H1 (cell line): ENCODE measurements around the gene TMC3. TPM values are rescaled to one million over a fixed set of nuclear protein-coding genes. Genes with fewer than 3 reads are reported as not detected.

Experiments
- CTCF ChIA-PET: fragments of 300-600 bp; sonication (Branson Sonifier 250); formaldehyde crosslinking; loops from one replicate; lab custom pipeline; 2021; ENCODE audit not compliant: partially characterized antibody; lab: Charles Lee
- POLR2A ChIA-PET: fragments of 300-600 bp; sonication (Branson Sonifier 250); formaldehyde crosslinking; loops from one replicate; lab custom pipeline; 2021; ENCODE audit warnings: inconsistent platforms; ENCODE audit not compliant: partially characterized antibody; lab: Charles Lee
- DNase-seq, 2 experiments: peaks; one replicate each; pipeline versions ENCODE4 v3.0.0 to v3.0.0-alpha.2; 2010 to 2022; ENCODE audit warnings: low spot score in 2 of 2, low read depth in 1 of 2, mixed read lengths in 1 of 2
- FAIRE-seq: peaks from 2 replicates; lab custom pipeline; 2011; peaks lifted over from hg19 to GRCh38; lab: Jason Lieb, UNC
- H2AFZ ChIP-seq: 2 replicates; pipeline ENCODE4 v1.8.1; 2012; ENCODE audit warnings: low read length, inconsistent platforms
- H2AK5ac ChIP-seq: 2 replicates; pipeline ENCODE4 v1.6.1; 2013; ENCODE audit warnings: low read depth, low read length
- H2BK120ac ChIP-seq: replicated peaks from 2 replicates; pipeline ENCODE3; 2013; ENCODE audit warnings: low read depth, low read length, inconsistent platforms
- H2BK12ac ChIP-seq: 2 replicates; pipeline ENCODE4 v1.6.1; 2013; ENCODE audit warnings: low read depth, low read length
- H2BK15ac ChIP-seq: 2 replicates; pipeline ENCODE4 v1.6.1; 2013; ENCODE audit warnings: low read length
- H2BK20ac ChIP-seq: 2 replicates; pipeline ENCODE4 v1.6.1; 2013; ENCODE audit warnings: low read length
- H2BK5ac ChIP-seq: 2 replicates; pipeline ENCODE4 v1.6.1; 2013; ENCODE audit warnings: low read depth, low read length
- H3K14ac ChIP-seq: 2 replicates; pipeline ENCODE4 v1.6.1; 2013; ENCODE audit warnings: inconsistent platforms; ENCODE audit not compliant: insufficient read length
- H3K18ac ChIP-seq: 2 replicates; pipeline ENCODE4 v1.6.1; 2013; ENCODE audit warnings: low read length; ENCODE audit errors: extremely low read depth
- H3K23ac ChIP-seq: 2 replicates; pipeline ENCODE4 v1.6.1; 2013; ENCODE audit warnings: inconsistent platforms; ENCODE audit not compliant: insufficient read length
- H3K23me2 ChIP-seq: 2 replicates; pipeline ENCODE4 v1.6.1; 2013; ENCODE audit warnings: low read depth, low read length
- H3K27ac ChIP-seq: 2 replicates; pipeline ENCODE4 v1.6.1; 2011; ENCODE audit warnings: low read depth, low read length, inconsistent platforms
- H3K27me3 ChIP-seq, 4 experiments: replicated peaks in 1 of 4; 1 replicate in 1 of 4; 2 replicates in 3 of 4; pipeline versions ENCODE4 v1.6.1 to v1.8.1; 2011 to 2013; ENCODE audit warnings: low read length in 3 of 4, mild to moderate bottlenecking in 3 of 4, inconsistent platforms in 2 of 4, mixed read lengths in 2 of 4, moderate library complexity in 1 of 4; ENCODE audit not compliant: control insufficient read depth in 3 of 4, insufficient read depth in 3 of 4; ENCODE audit errors: extremely low read depth in 1 of 4
- H3K36me3 ChIP-seq, 4 experiments: 2 replicates each; pipeline versions ENCODE4 v1.6.1 to v1.8.1; 2011 to 2013; ENCODE audit warnings: mild to moderate bottlenecking in 4 of 4, low read length in 3 of 4, moderate library complexity in 2 of 4, control low read depth in 1 of 4, inconsistent platforms in 1 of 4; ENCODE audit not compliant: insufficient read depth in 4 of 4, control insufficient read depth in 2 of 4
- H3K4ac ChIP-seq: replicated peaks from 2 replicates; pipeline ENCODE3; 2013; ENCODE audit warnings: low read length, low read depth, mixed read lengths, inconsistent platforms; ENCODE audit not compliant: insufficient read length
- H3K4me1 ChIP-seq, 4 experiments: replicated peaks in 1 of 4; 1 replicate in 1 of 4; 2 replicates in 3 of 4; pipeline versions ENCODE4 v1.6.1 to v1.8.1; 2011 to 2013; ENCODE audit warnings: low read length in 3 of 4, inconsistent platforms in 2 of 4, mixed read lengths in 1 of 4; ENCODE audit not compliant: insufficient read depth in 4 of 4, control insufficient read depth in 3 of 4
- H3K4me2 ChIP-seq, 2 experiments: 2 replicates each; pipeline versions ENCODE4 v1.6.1 to v1.8.1; 2011 to 2013; ENCODE audit warnings: low read depth in 2 of 2, low read length in 2 of 2, control low read depth in 1 of 2, inconsistent platforms in 1 of 2, mild to moderate bottlenecking in 1 of 2; ENCODE audit not compliant: insufficient read depth in 1 of 2
- H3K4me3 ChIP-seq, 4 experiments: fragments of 200-600, 300-600 bp in 1 of 4; sonication (generic), shearing (Covaris generic), sonication (Bioruptor Twin) in 1 of 4; 2 replicates each; pipeline versions ENCODE4 v1.5.1 to v1.8.1; 2011 to 2016; ENCODE audit warnings: low read length in 4 of 4, low read depth in 3 of 4, control low read depth in 2 of 4, inconsistent platforms in 2 of 4, mild to moderate bottlenecking in 2 of 4, mixed read lengths in 1 of 4, moderate library complexity in 1 of 4; ENCODE audit not compliant: insufficient read depth in 2 of 4; ENCODE audit errors: extremely low read depth in 1 of 4
- H3K56ac ChIP-seq: replicated peaks from 2 replicates; pipeline ENCODE3; 2013; ENCODE audit warnings: low read depth, mild to moderate bottlenecking, mixed read lengths, low read length, inconsistent platforms; ENCODE audit not compliant: insufficient read length
- H3K79me1 ChIP-seq: 2 replicates; pipeline ENCODE4 v1.6.1; 2013; ENCODE audit warnings: low read depth, low read length, control low read depth
- H3K79me2 ChIP-seq, 2 experiments: 2 replicates each; pipeline versions ENCODE4 v1.6.1 to v1.8.1; 2012 to 2013; ENCODE audit warnings: low read length in 2 of 2, mild to moderate bottlenecking in 2 of 2, inconsistent platforms in 1 of 2; ENCODE audit not compliant: insufficient read depth in 2 of 2, control insufficient read depth in 1 of 2
- H3K9ac ChIP-seq, 4 experiments: replicated peaks in 1 of 4; 1 replicate in 1 of 4; 2 replicates in 3 of 4; pipeline versions ENCODE4 v1.6.1 to v1.8.1; 2011 to 2013; ENCODE audit warnings: low read depth in 3 of 4, low read length in 3 of 4, control low read depth in 2 of 4, mild to moderate bottlenecking in 2 of 4, moderate library complexity in 2 of 4, inconsistent platforms in 1 of 4; ENCODE audit errors: extremely low read depth in 1 of 4
- H3K9me3 ChIP-seq, 2 experiments: 2 replicates each; pipeline versions ENCODE4 v1.6.1 to v1.8.1; 2012 to 2013; ENCODE audit warnings: mild to moderate bottlenecking in 2 of 2, moderate library complexity in 2 of 2, control low read depth in 1 of 2, inconsistent platforms in 1 of 2, low read depth in 1 of 2, low read length in 1 of 2, mixed read lengths in 1 of 2; ENCODE audit not compliant: insufficient read depth in 2 of 2
- H4K20me1 ChIP-seq, 2 experiments: replicated peaks in 1 of 2; 2 replicates each; pipeline versions ENCODE3 to v1.8.1; 2011 to 2013; ENCODE audit warnings: inconsistent platforms in 2 of 2, low read length in 2 of 2, mild to moderate bottlenecking in 1 of 2; ENCODE audit not compliant: insufficient read depth in 2 of 2, control insufficient read depth in 1 of 2
- H4K5ac ChIP-seq: 2 replicates; pipeline ENCODE4 v1.6.1; 2013; ENCODE audit warnings: low read length, low read depth, mixed read lengths, inconsistent platforms; ENCODE audit not compliant: insufficient read length
- H4K8ac ChIP-seq: 2 replicates; pipeline ENCODE4 v1.8.0; 2013; ENCODE audit warnings: mild to moderate bottlenecking, moderate library complexity, low read length, inconsistent platforms; ENCODE audit not compliant: insufficient read depth; ENCODE audit errors: extremely low read depth
- H4K91ac ChIP-seq: replicated peaks from 2 replicates; pipeline ENCODE3; 2013; ENCODE audit warnings: low read length, mixed read lengths, inconsistent platforms; ENCODE audit not compliant: insufficient read length
- ASH2L ChIP-seq: fragments of 200-600, 300-600 bp; sonication (generic); IDR thresholded peaks from one replicate; pipeline ENCODE4 v1.7.1; 2017; ENCODE audit warnings: low read length
- ATF2 ChIP-seq: IDR thresholded peaks from 2 replicates; pipeline ENCODE4 v1.6.1; 2012; ENCODE audit warnings: low read length, inconsistent platforms
- BRCA1 ChIP-seq: IDR thresholded peaks from 2 replicates; pipeline ENCODE4 v1.6.1; 2012; ENCODE audit warnings: low read depth, low read length, improper control_type of control experiment
- CBX5 ChIP-seq: fragments of 300-800, 300-1000 bp; sonication (generic); IDR thresholded peaks from 2 replicates; pipeline ENCODE4 v1.7.1; 2016; ENCODE audit warnings: antibody characterized with exemption, low read length, low read depth
- CTBP2 ChIP-seq: IDR thresholded peaks from 2 replicates; pipeline ENCODE4 v1.7.0; 2011; ENCODE audit warnings: borderline replicate concordance, mild to moderate bottlenecking, moderate library complexity, mixed read lengths, low read length; ENCODE audit not compliant: insufficient read depth, insufficient read length
- EZH2 ChIP-seq: fragments of 200-600 bp; sonication (generic); IDR thresholded peaks from 2 replicates; pipeline ENCODE4 v1.7.1; 2012; ENCODE audit warnings: low read depth, mild to moderate bottlenecking, moderate library complexity, low read length, inconsistent platforms; ENCODE audit not compliant: severe bottlenecking
- GTF2F1 ChIP-seq: IDR thresholded peaks from 2 replicates; pipeline ENCODE4 v1.6.1; 2012; ENCODE audit warnings: low read depth, low read length, improper control_type of control experiment, borderline replicate concordance
- SIRT6 ChIP-seq: IDR thresholded peaks from one replicate; pipeline ENCODE4 v1.7.1; 2012; ENCODE audit warnings: low read length, inconsistent platforms
- SP2 ChIP-seq: IDR thresholded peaks from 2 replicates; pipeline ENCODE4 v1.6.1; 2012; ENCODE audit warnings: mild to moderate bottlenecking, low read length, inconsistent platforms
- SUZ12 ChIP-seq: fragments of 200-600 bp; sonication (generic); IDR thresholded peaks from 2 replicates; pipeline ENCODE4 v1.6.1; 2012; ENCODE audit warnings: mild to moderate bottlenecking, inconsistent platforms, low read length, moderate library complexity, mixed read lengths
- TAF7 ChIP-seq: optimal IDR thresholded peaks from 2 replicates; pipeline ENCODE3; 2011; ENCODE audit warnings: low read depth, mild to moderate bottlenecking, inconsistent platforms, low read length, moderate library complexity, borderline replicate concordance
- WGBS, 2 experiments: shearing (Covaris generic) in 1 of 2; methylation state at CpG; one replicate each; pipeline versions ENCODE4 v1.1.6 to v1.1.7; 2013 to 2015; ENCODE audit warnings: low lambda C conversion rate in 2 of 2, mixed read lengths in 2 of 2, inconsistent platforms in 1 of 2, low coverage in 1 of 2, missing lambda C conversion rate in 1 of 2; ENCODE audit not compliant: insufficient replicate concordance in 2 of 2, insufficient coverage in 1 of 2, insufficient read length in 1 of 2; ENCODE audit errors: extremely low coverage in 1 of 2, missing lambda C conversion rate in 1 of 2; 5-methylcytosine and 5-hydroxymethylcytosine counted together
- polyA plus RNA-seq, 7 experiments: library from polyadenylated mRNA; depleted of rRNA in 3 of 7; stranded (reverse) in 5 of 7; unstranded in 2 of 7; fragments of >200 nt in 5 of 7; fragments of 200-250 nt in 2 of 7; gene quantifications; 1 replicate in 5 of 7; 2 replicates in 1 of 7; 4 replicates in 1 of 7; pipeline versions ENCODE4 v1.2.1 to v1.2.3, GENCODE V29; 2011 to 2013; ENCODE audit warnings: missing spikeins in 2 of 7, mixed read lengths in 2 of 7
- total RNA-seq: library from RNA; stranded (reverse); fragmentation: NEBNext Ultra II Directional; extraction: Animal tissue kit (Norgen Biotek cat#: 25700); gene quantifications from 2 replicates; pipeline ENCODE4 v1.2.1, GENCODE V29; 2021

TMC3 gene
- total and polyA plus RNA-seq, 2 of the 8 experiments (the other 6 are each of a cell fraction or from before 2014, with no cell fraction given) = not detected

GRCh38 chr15:81377871-81378270 is 3.9 kb upstream of the TMC3 start:
- Histone ChIP-seq H2BK15ac (no peak overlapping the region), H4K91ac (no peak overlapping the region), H2BK20ac (no peak overlapping the region), H3K4ac (no peak overlapping the region), H3K36me3 (no peaks in the 10 kb centered on the region), H2AK5ac (no peak overlapping the region), H3K23ac (no peak overlapping the region), H3K18ac (no peak overlapping the region), H4K5ac (no peak overlapping the region), H3K56ac (no peak overlapping the region), H3K9me3 (no peaks in the 10 kb centered on the region), H3K4me1 (no peaks in the 10 kb centered on the region), H3K14ac (no peak overlapping the region), H2AFZ (no peak overlapping the region), H2BK12ac (no peak overlapping the region), H3K79me2 (no peaks in the 10 kb centered on the region), H3K27ac (no peak overlapping the region), H3K9ac (no peak overlapping the region), H3K4me2 (no peak overlapping the region), H4K20me1 (no peaks in the 10 kb centered on the region), H3K27me3 (no peaks in the 10 kb centered on the region), H3K4me3 (no peak overlapping the region), H3K23me2 (no peaks in the 10 kb centered on the region), H4K8ac (no peak overlapping the region), H2BK120ac (no peak overlapping the region), H3K79me1 (no peaks in the 10 kb centered on the region), H2BK5ac (no peak overlapping the region)
- FAIRE-seq = no peak
- WGBS, 2 experiments = 92% methylated on average over 4 of the region's 4 CpGs; no CpG with 5 or more reads in 1 of the 2 experiments
- CTCF ChIA-PET = interaction anchor here (1.0 kb wide), 1 partner anchor 42 kb away, joined by 4 read pairs; no protein-coding TSS in a partner anchor
- DNase-seq = no peak
- POLR2A ChIA-PET = no interaction called here
- TF ChIP-seq TAF7 (no peak), SP2 (no peak), ASH2L (no peak), SUZ12 (no peak), ATF2 (no peak), CBX5 (no peak), CTBP2 (no peak), BRCA1 (no peak), EZH2 (no peak), GTF2F1 (no peak), SIRT6 (no peak)
